ES-I3 (cell line): Measurements from ENCODE around the gene EHF.

Experiments used
- H3K36me3 ChIP-seq: 2 replicates; pipeline ENCODE4 v1.6.1; 2013; ENCODE audit warnings: mild to moderate bottlenecking, low read length, control low read depth, moderate library complexity; ENCODE audit not compliant: insufficient read depth
- H3K4me1 ChIP-seq: 2 replicates; pipeline ENCODE4 v1.6.1; 2013; ENCODE audit warnings: mild to moderate bottlenecking, control low read depth, low read length; ENCODE audit not compliant: insufficient read depth
- H3K9ac ChIP-seq: 2 replicates; pipeline ENCODE4 v1.6.1; 2013; ENCODE audit warnings: low read depth, mild to moderate bottlenecking, low read length, moderate library complexity
- H3K9me3 ChIP-seq: 2 replicates; pipeline ENCODE4 v1.6.1; 2013; ENCODE audit warnings: mild to moderate bottlenecking, low read length, moderate library complexity; ENCODE audit not compliant: control insufficient read depth, insufficient read depth

Gene EHF

GRCh38 chr11:34609187-34609751 is 11.6 kb upstream of the EHF start:
- Histone ChIP-seq H3K36me3 (no peaks in the 10 kb centered on the region), H3K9me3 (no peaks in the 10 kb centered on the region), H3K9ac (no peak overlapping the region), H3K4me1 (peaks cover 4% of the 10 kb centered on the region; the same call in 1 of the 2 replicates)

- Histone ChIP-seq H3K9me3 (no peaks in the 10 kb centered on the region), H3K36me3 (no peaks in the 10 kb centered on the region), H3K4me1 (peaks cover 8% of the 10 kb centered on the region; the same call in 1 of the 2 replicates), H3K9ac (no peak overlapping the region)
Observed at GRCh38 chr11:34609850-34610249, 11.0 kb upstream of the EHF start.

- peaks cover 8% of the 10 kb centered on the region; the same call in 1 of the 2 replicates for H3K4me1 ChIP-seq
Observed at GRCh38 chr11:34610324-34611041, 10.4 kb upstream of the EHF start.

GRCh38 chr11:34613015-34613414 is 7.9 kb upstream of the EHF start:
- Histone ChIP-seq H3K4me1 (peaks cover 4% of the 10 kb centered on the region; the same call in 1 of the 2 replicates), H3K9me3 (no peaks in the 10 kb centered on the region), H3K36me3 (no peaks in the 10 kb centered on the region), H3K9ac (no peak overlapping the region)

More at GRCh38 chr11:34610324-34611041, 10.4 kb upstream of the EHF start:
- Histone ChIP-seq H3K9ac (no peak overlapping the region), H3K9me3 (no peaks in the 10 kb centered on the region), H3K36me3 (no peaks in the 10 kb centered on the region)

- peaks cover 4% of the 10 kb centered on the region; the same call in 1 of the 2 replicates for H3K4me1 ChIP-seq
- no peaks in the 10 kb centered on the region for H3K36me3 ChIP-seq
- no peaks in the 10 kb centered on the region for H3K9me3 ChIP-seq
- H3K9ac ChIP-seq: no peak overlapping the region
Observed at GRCh38 chr11:34613552-34614056, 7.3 kb upstream of the EHF start.

GRCh38 chr11:34614344-34615104 is 6.4 kb upstream of the EHF start:
- Histone ChIP-seq H3K9me3 (no peaks in the 10 kb centered on the region), H3K36me3 (no peaks in the 10 kb centered on the region), H3K9ac (no peak overlapping the region), H3K4me1 (peaks cover 4% of the 10 kb centered on the region; the same call in 1 of the 2 replicates)

- Histone ChIP-seq H3K9me3 (no peaks in the 10 kb centered on the region), H3K36me3 (no peaks in the 10 kb centered on the region), H3K9ac (no peak overlapping the region), H3K4me1 (peaks cover 4% of the 10 kb centered on the region; the same call in 1 of the 2 replicates)
Observed at GRCh38 chr11:34616086-34616485, 4.8 kb upstream of the EHF start.

- Histone ChIP-seq H3K9ac (no peak overlapping the region), H3K4me1 (peaks cover 7% of the 10 kb centered on the region; the same call in 1 of the 2 replicates), H3K36me3 (no peaks in the 10 kb centered on the region), H3K9me3 (no peaks in the 10 kb centered on the region)
Observed at GRCh38 chr11:34616830-34617504, 3.9 kb upstream of the EHF start.

GRCh38 chr11:34618406-34618805 is 2.5 kb upstream of the EHF start:
- H3K9me3 ChIP-seq: no peaks in the 10 kb centered on the region
- no peak overlapping the region for H3K9ac ChIP-seq
- peaks cover 8% of the 10 kb centered on the region; the same call in 1 of the 2 replicates for H3K4me1 ChIP-seq
- no peaks in the 10 kb centered on the region for H3K36me3 ChIP-seq

- Histone ChIP-seq H3K9ac (no peak overlapping the region), H3K36me3 (no peaks in the 10 kb centered on the region), H3K9me3 (no peaks in the 10 kb centered on the region), H3K4me1 (peaks cover 8% of the 10 kb centered on the region; the same call in 1 of the 2 replicates)
Observed at GRCh38 chr11:34619062-34619516, 1.8 kb upstream of the EHF start.

- H3K9me3 ChIP-seq: no peaks in the 10 kb centered on the region
- no peak overlapping the region for H3K9ac ChIP-seq
- H3K36me3 ChIP-seq: no peaks in the 10 kb centered on the region
- H3K4me1 ChIP-seq: peaks cover 4% of the 10 kb centered on the region; the same call in 1 of the 2 replicates
Observed at GRCh38 chr11:34620202-34620601, 691 bp upstream of the EHF start.

GRCh38 chr11:34621876-34622275 is 983 bp downstream of the EHF start:
- no peak overlapping the region for H3K9ac ChIP-seq
- H3K9me3 ChIP-seq: no peaks in the 10 kb centered on the region
- peaks cover 4% of the 10 kb centered on the region; the same call in 1 of the 2 replicates for H3K4me1 ChIP-seq
- H3K36me3 ChIP-seq: no peaks in the 10 kb centered on the region

GRCh38 chr11:34623463-34623862 is 2.6 kb downstream of the EHF start:
- no peaks in the 10 kb centered on the region for H3K9me3 ChIP-seq
- H3K9ac ChIP-seq: no peak overlapping the region
- H3K36me3 ChIP-seq: no peaks in the 10 kb centered on the region
- H3K4me1 ChIP-seq: peaks cover 4% of the 10 kb centered on the region; the same call in 1 of the 2 replicates

- no peaks in the 10 kb centered on the region for H3K9me3 ChIP-seq
- no peak overlapping the region for H3K9ac ChIP-seq
- H3K36me3 ChIP-seq: no peaks in the 10 kb centered on the region
- peaks cover 4% of the 10 kb centered on the region; the same call in 1 of the 2 replicates for H3K4me1 ChIP-seq
Observed at GRCh38 chr11:34624069-34624468, 3.2 kb downstream of the EHF start.
